ENCODE results near the gene ARCN1.

ARCN1 gene

DNA sequence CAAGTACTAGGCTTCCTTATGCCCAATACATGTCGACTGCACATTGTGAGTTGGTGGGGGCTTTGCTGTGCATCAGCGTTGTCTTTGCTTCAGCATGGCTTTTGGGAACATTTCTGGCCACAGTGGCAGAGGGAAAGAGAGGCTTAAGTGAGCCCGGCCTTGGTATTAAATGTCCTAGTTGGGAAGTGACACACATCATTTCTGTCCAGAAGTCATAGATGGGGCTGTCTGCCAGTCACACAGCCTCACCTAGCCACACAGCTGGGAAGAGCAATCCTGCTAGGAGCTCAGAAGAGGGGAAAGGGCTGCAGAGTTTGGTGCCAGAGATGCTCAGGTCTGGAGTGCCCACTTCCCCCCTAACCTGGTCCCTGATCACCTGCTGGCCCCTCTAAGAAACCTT, 79.6 kb downstream of the ARCN1 start:
- Mint-ChIP-seq H3K27me3 (ENCODE audit: low read depth) (peaks cover 3% of the 10 kb centered on the region), H3K9me3 (no peaks in the 10 kb centered on the region), H3K4me1 (ENCODE audit: low read depth) (peaks cover 5% of the 10 kb centered on the region), H3K27ac (no peak overlapping the region), H3K4me3 (no peak overlapping the region), H3K36me3 (ENCODE audit: low read depth) (no peaks in the 10 kb centered on the region)
- no peak for DNase-seq (ENCODE audit: low spot score)
